Measurements from ENCODE around the gene CFAP107. TPM values are rescaled to one million over a fixed set of nuclear protein-coding genes. Genes with fewer than 3 reads are reported as not detected.
"Not testable (repeated sequence)": the region's sequence is repeated elsewhere in the genome, so short reads cannot be mapped to it uniquely, and the experiment has no call there.

The CFAP107 gene
- total and polyA plus RNA-seq, 11 donors, result not detected

- ATAC-seq (no peak), DNase-seq (no peak)
- Histone ChIP-seq H3K4me1 (no peaks in the 10 kb centered on the region), H3K27ac (no peak overlapping the region), H3K27me3 (peaks cover 0 to 27% (median 7%) of the 10 kb centered on the region in 9 donors), H3K4me3 (no peak overlapping the region), H3K36me3 (no peaks in the 10 kb centered on the region), H3K9me3 (peaks cover 0 to 4% (median 0%) of the 10 kb centered on the region in 12 donors)
- WGBS, 4 donors, result 70 to 75% (median 72%) methylated on average over 8 of the region's 8 CpGs
- TF ChIP-seq CTCF (IDR thresholded peaks at IDR 0.05), result no peak
- TF ChIP-seq POLR2A (IDR thresholded peaks at IDR 0.05), result no peak
- intact Hi-C loops (cut with DNase I), result no loop called here
Measured at GRCh38 chr1:12775443-12775842, 29.4 kb downstream of the CFAP107 start.

DNA sequence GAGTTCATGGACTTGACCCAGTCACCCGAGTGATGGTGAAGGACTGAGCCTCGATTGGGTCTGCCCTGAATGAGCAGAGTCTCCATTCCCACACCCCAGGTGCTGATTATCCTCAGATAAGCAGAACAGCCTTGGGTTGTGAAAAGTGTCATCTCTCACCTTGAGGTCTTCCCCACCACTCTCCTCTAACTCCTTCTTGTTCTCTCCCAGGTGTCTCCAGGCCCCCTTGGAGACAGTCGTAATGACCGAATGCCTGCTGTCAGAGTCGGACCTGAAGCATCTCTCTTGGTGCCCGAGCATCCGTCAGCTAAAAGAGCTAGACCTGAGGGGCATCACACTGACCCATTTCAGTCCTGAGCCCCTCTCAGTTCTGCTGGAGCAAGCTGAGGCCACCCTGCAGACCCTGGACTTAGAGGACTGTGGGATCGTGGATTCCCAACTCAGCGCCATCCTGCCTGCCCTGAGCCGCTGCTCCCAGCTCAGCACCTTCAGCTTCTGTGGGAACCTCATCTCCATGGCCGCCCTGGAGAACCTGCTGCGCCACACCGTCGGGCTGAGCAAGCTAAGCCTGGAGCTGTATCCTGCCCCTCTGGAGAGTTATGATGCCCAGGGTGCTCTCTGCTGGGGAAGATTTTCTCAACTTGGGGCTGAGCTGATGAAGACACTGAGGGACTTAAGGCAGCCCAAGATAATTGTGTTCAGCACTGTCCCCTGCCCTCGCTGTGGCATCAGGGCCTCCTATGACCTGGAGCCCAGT lies 31.0 kb downstream of the CFAP107 start:
- DNase-seq (no peak), ATAC-seq (no peak)
- Histone ChIP-seq H3K9me3 (peaks cover 0 to 4% (median 0%) of the 10 kb centered on the region in 12 donors), H3K4me1 (no peaks in the 10 kb centered on the region), H3K4me3 (no peak overlapping the region), H3K36me3 (no peaks in the 10 kb centered on the region), H3K27me3 (peaks cover 0 to 12% (median 0%) of the 10 kb centered on the region in 9 donors), H3K27ac (no peak overlapping the region)
- WGBS, 4 donors, result 84 to 87% (median 85%) methylated on average over 7 to 15 of the region's 15 CpGs
- intact Hi-C loops (cut with DNase I), result no loop called here
- TF ChIP-seq CTCF (IDR thresholded peaks at IDR 0.05), result no peak
- no peak for TF ChIP-seq POLR2A (IDR thresholded peaks at IDR 0.05)

- DNase-seq, result no peak
- Histone ChIP-seq H3K9me3 (peaks cover 0 to 4% (median 0%) of the 10 kb centered on the region in 12 donors), H3K4me1 (no peaks in the 10 kb centered on the region), H3K27ac (no peak overlapping the region), H3K27me3 (peaks cover 0 to 10% (median 0%) of the 10 kb centered on the region in 9 donors), H3K36me3 (no peaks in the 10 kb centered on the region), H3K4me3 (no peak overlapping the region)
- intact Hi-C loops (cut with DNase I), result no loop called here
- ATAC-seq, result no peak
- TF ChIP-seq POLR2A (IDR thresholded peaks at IDR 0.05) (no peak), CTCF (IDR thresholded peaks at IDR 0.05) (no peak)
- 74 to 88% (median 81%) methylated on average over 4 of the region's 4 CpGs for WGBS, 4 donors
Measured at GRCh38 chr1:12778061-12778460, 32.1 kb downstream of the CFAP107 start.

- DNase-seq (no peak), ATAC-seq (no peak)
- H3K4me1 ChIP-seq, result no peaks in the 10 kb centered on the region
- peaks cover 0 to 9% (median under 1%) of the 10 kb centered on the region in 12 donors for H3K9me3 ChIP-seq
- H3K27ac ChIP-seq, result no peak overlapping the region
- no peak for TF ChIP-seq POLR2A (IDR thresholded peaks at IDR 0.05)
- intact Hi-C loops (cut with DNase I), result no loop called here
- H3K36me3 ChIP-seq, result no peaks in the 10 kb centered on the region
- H3K4me3 ChIP-seq, result no peak overlapping the region
- WGBS, 4 donors, result 75 to 85% (median 82%) methylated on average over 6 of the region's 6 CpGs
- H3K27me3 ChIP-seq, result peaks cover 0 to 10% (median 0%) of the 10 kb centered on the region in 9 donors
Measured at GRCh38 chr1:12778907-12779306, 32.9 kb downstream of the CFAP107 start.

- peaks cover 0 to 31% (median 15%) of the 10 kb centered on the region in 12 donors for H3K9me3 ChIP-seq
- H3K4me3 ChIP-seq; DNase-seq; ATAC-seq; intact Hi-C loops (cut with DNase I); H3K36me3 ChIP-seq; H3K27me3 ChIP-seq; H3K27ac ChIP-seq; H3K4me1 ChIP-seq: not testable (repeated sequence)
- 78 to 83% (median 80%) methylated on average over 4 to 5 of the region's 5 CpGs; no CpG with 5 or more reads in 1 of the 4 donors for WGBS, 4 donors
Measured at GRCh38 chr1:12781488-12781887, 35.5 kb downstream of the CFAP107 start.

DNA sequence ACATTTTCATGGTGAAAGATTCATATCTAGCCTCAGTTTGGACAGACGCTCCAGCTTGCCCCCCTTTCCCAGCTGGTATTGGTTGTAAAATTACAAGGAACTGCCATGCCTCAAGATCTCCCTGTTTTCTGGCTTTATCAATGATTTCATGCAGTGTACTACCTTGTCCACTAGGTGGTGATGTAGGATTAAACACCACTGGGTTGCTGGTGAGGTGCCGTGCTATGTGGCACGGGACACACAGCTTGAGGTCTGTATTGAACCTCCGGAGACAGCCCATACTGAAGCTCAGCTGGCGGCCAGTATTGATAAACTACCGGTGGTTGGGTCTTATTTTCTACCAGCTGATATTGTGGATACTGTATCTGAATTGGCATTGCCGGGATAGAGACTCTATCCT lies 37.8 kb downstream of the CFAP107 start:
- DNase-seq; H3K4me3 ChIP-seq; H3K27ac ChIP-seq; intact Hi-C loops (cut with DNase I); ATAC-seq; H3K4me1 ChIP-seq; H3K27me3 ChIP-seq; H3K36me3 ChIP-seq: not testable (repeated sequence)
- WGBS, 4 donors, result 29 to 43% (median 38%) methylated on average over 4 to 6 of the region's 7 CpGs
- H3K9me3 ChIP-seq, result peaks cover 0 to 31% (median 15%) of the 10 kb centered on the region in 12 donors

DNA sequence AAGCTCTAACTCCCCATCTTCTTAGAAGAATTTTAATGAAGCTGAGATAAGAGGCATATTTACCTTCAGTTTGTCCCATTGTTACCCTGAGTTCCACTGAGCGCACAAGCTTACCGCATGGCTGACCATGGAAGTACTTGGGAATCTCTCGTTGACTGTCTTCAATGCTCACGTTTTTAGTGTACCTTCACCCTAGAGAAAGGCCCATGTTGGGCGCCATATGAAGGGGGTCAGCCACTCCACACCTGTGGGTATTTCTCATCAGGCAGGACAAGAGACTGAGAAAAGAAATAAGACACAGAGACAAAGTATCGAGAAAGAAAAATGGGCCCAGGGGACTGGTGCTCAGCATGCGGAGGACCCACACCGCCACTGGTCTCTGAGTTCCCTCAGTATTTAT lies 38.7 kb downstream of the CFAP107 start:
- H3K36me3 ChIP-seq; DNase-seq; H3K4me3 ChIP-seq; H3K4me1 ChIP-seq; H3K27ac ChIP-seq; intact Hi-C loops (cut with DNase I); ATAC-seq; H3K27me3 ChIP-seq: not testable (repeated sequence)
- 78 to 93% (median 80%) methylated on average over 7 to 8 of the region's 8 CpGs for WGBS, 4 donors
- H3K9me3 ChIP-seq, result peaks cover 0 to 31% (median 15%) of the 10 kb centered on the region in 12 donors

DNA sequence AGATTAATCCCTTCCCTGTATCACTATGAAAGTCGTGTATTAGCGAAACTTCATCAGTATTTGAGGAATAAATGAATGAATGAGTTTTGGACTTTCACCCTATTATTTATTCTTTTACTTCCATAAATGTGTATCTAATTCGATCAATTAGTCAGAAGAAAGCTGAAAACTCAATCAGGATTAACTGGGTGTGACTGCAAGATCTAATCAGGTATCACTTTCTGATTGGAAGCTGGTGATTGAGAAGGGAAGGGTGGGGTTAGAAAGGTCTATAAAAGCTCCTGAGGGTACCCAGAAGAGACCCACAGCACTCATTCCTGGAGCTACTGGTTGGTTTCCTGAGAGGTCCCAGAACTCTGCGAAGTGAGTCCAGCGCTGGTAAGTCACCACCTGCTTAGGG lies 45.1 kb downstream of the CFAP107 start, which contains the start of gene PRAMEF1:
PRAMEF1 (plus strand) TSS at position 301 of the 400 bp plus-strand sequence. CDS start 1,831 bp downstream, outside the sequence.
- 63 to 73% (median 67%) methylated on average over 3 to 5 of the region's 5 CpGs for WGBS, 4 donors
- H3K4me1 ChIP-seq; H3K36me3 ChIP-seq; H3K9me3 ChIP-seq; H3K27me3 ChIP-seq; intact Hi-C loops (cut with DNase I); ATAC-seq; DNase-seq; H3K4me3 ChIP-seq; H3K27ac ChIP-seq: not testable (repeated sequence)
